Fibroblast of pulmonary artery (primary cell): ENCODE data around the gene WDR47.

Experiments used
- DNase-seq: peaks from one replicate; pipeline ENCODE4 v3.0.0-alpha.2; 2010; ENCODE audit warnings: low read depth
- H3K4me3 ChIP-seq: replicated peaks from 2 replicates; pipeline ENCODE4 v1.5.1; 2011; ENCODE audit warnings: low read depth, mild to moderate bottlenecking, control low read depth, low read length, moderate library complexity
- TF ChIP-seq, protein P1 (sequence below): IDR thresholded peaks from 2 replicates; pipeline ENCODE4 v1.5.1; 2011; ENCODE audit warnings: mild to moderate bottlenecking, control low read depth, low read length, inconsistent platforms; ENCODE audit errors: missing control alignments

The WDR47 gene

GRCh38 chr1:109050228-109050995 lies 8.5 kb upstream of the WDR47 start:
- H3K4me3 ChIP-seq: no peak overlapping the region
- TF ChIP-seq, protein P1, sequence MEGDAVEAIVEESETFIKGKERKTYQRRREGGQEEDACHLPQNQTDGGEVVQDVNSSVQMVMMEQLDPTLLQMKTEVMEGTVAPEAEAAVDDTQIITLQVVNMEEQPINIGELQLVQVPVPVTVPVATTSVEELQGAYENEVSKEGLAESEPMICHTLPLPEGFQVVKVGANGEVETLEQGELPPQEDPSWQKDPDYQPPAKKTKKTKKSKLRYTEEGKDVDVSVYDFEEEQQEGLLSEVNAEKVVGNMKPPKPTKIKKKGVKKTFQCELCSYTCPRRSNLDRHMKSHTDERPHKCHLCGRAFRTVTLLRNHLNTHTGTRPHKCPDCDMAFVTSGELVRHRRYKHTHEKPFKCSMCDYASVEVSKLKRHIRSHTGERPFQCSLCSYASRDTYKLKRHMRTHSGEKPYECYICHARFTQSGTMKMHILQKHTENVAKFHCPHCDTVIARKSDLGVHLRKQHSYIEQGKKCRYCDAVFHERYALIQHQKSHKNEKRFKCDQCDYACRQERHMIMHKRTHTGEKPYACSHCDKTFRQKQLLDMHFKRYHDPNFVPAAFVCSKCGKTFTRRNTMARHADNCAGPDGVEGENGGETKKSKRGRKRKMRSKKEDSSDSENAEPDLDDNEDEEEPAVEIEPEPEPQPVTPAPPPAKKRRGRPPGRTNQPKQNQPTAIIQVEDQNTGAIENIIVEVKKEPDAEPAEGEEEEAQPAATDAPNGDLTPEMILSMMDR: no peak
- no peak for DNase-seq

- no peak overlapping the region for H3K4me3 ChIP-seq
- DNase-seq: no peak
- TF ChIP-seq, protein P1: no peak
Measured at GRCh38 chr1:109048335-109048734, 6.4 kb upstream of the WDR47 start.

DNA sequence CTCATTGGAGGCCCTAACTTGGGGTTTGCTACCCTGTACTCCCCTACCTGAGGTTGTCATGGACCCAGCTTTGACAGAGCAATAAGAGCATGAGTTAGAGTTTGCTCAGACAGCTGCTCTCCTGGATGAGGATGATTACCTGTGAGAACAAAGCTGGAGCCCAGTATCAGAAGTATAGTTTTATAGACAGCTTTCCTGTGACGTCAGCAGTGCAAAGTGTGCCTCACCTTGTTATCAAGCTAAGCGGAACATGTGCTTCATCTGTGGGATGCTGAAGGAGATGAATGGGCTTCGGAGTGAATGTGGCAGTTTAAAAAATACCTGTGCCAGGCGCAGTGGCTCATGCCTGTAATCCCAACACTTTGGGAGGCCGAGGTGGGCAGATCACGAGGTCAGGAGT lies 5.4 kb upstream of the WDR47 start:
- no peak overlapping the region for H3K4me3 ChIP-seq
- TF ChIP-seq, protein P1: no peak
- DNase-seq: no peak

GRCh38 chr1:109046671-109047070 lies 4.8 kb upstream of the WDR47 start:
- no peak overlapping the region for H3K4me3 ChIP-seq
- TF ChIP-seq, protein P1: no peak
- no peak for DNase-seq

DNA sequence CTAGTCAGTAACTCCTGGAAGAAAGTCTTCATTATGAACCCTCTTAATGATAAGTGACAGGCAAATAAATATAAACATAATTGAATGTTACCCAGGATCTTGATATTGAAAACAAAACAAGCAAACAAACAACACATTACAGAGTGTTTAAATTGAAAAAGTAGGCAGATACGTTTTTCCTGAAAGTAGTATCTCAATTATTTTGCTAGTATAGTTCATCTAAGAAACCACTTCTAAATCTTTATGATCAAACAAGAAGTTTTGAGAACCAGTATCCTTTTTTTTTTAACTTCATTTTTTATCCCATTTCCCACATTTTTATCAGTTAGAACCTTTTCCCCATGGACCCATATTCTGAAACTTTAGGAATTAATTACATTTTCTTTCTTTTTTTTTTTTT lies 3.7 kb upstream of the WDR47 start:
- no peak for DNase-seq
- TF ChIP-seq, protein P1: no peak
- no peak overlapping the region for H3K4me3 ChIP-seq

GRCh38 chr1:109040989-109041620 lies 797 bp downstream of the WDR47 start:
- TF ChIP-seq, protein P1: no peak
- peak; percentile 16 for DNase-seq
- H3K4me3 ChIP-seq: peak overlapping the region; percentile 91
